HepG2 (cell line): ENCODE data around the gene SLC7A4. TPM values are rescaled to one million over a fixed set of nuclear protein-coding genes. Genes with fewer than 3 reads are reported as not detected.
A peak's percentile ranks its signal among the peaks of the same experiment; 100 is the strongest.

Experiments used
- AGO1 ChIP-seq: fragments of 200-400 bp; formaldehyde crosslinking; IDR thresholded peaks from 2 replicates; pipeline ENCODE4 v1.6.1; 2017; ENCODE audit warnings: mild to moderate bottlenecking, low read depth, low read length, moderate library complexity; ENCODE audit not compliant: poor library complexity, severe bottlenecking
- ATF1 ChIP-seq: IDR thresholded peaks from 2 replicates; pipeline ENCODE4 v1.6.1; 2016; ENCODE audit warnings: mild to moderate bottlenecking, control low read depth
- CAMTA2 ChIP-seq: sonication (generic); formaldehyde crosslinking; IDR thresholded peaks from 2 replicates; pipeline ENCODE4 v1.4.0; 2020; ENCODE audit warnings: mild to moderate bottlenecking, missing genetic modification reagents, borderline replicate concordance
- CBX1 ChIP-seq: IDR thresholded peaks from one replicate; pipeline ENCODE4 v1.6.1; 2016; ENCODE audit warnings: antibody characterized with exemption, low read depth
- CHD4 ChIP-seq: fragments of 200-600 bp; sonication (generic); IDR thresholded peaks from 2 replicates; pipeline ENCODE4 v1.7.0; 2017; ENCODE audit warnings: mild to moderate bottlenecking, low read length, borderline replicate concordance
- HMGA1 ChIP-seq: sonication (generic); formaldehyde crosslinking; conservative IDR thresholded peaks from 2 replicates; pipeline ENCODE4 v1.4.0; 2020; ENCODE audit warnings: missing genetic modification reagents
- MAFK ChIP-seq, 2 experiments: IDR thresholded peaks in 1 of 2; conservative IDR thresholded peaks in 1 of 2; 2 replicates each; pipeline ENCODE4 v1.6.1; 2011; ENCODE audit warnings: improper control_type of control experiment in 2 of 2, low read length in 2 of 2
- SOX5 ChIP-seq: IDR thresholded peaks from 2 replicates; pipeline ENCODE4 v1.6.1; 2016; ENCODE audit warnings: borderline replicate concordance
- SUZ12 ChIP-seq: fragments of 150-350 bp; IDR thresholded peaks from 2 replicates; pipeline ENCODE4 v1.6.1; 2014; ENCODE audit warnings: low read depth, low read length
- TAF1 ChIP-seq: sonication (generic); formaldehyde crosslinking; IDR thresholded peaks from 2 replicates; pipeline ENCODE4 v1.4.0; 2020; ENCODE audit warnings: missing genetic modification reagents
- ZKSCAN5 ChIP-seq: sonication (generic); formaldehyde crosslinking; IDR thresholded peaks from 2 replicates; pipeline ENCODE4 v1.5.1; 2020; ENCODE audit warnings: mild to moderate bottlenecking, missing genetic modification reagents
- ZNF350 ChIP-seq: sonication (generic); formaldehyde crosslinking; IDR thresholded peaks from 2 replicates; pipeline ENCODE4 v1.4.0; 2020; ENCODE audit warnings: mild to moderate bottlenecking, low read depth, missing genetic modification reagents, borderline replicate concordance
- ZNF484 ChIP-seq: sonication (generic); formaldehyde crosslinking; IDR thresholded peaks from 2 replicates; pipeline ENCODE4 v1.5.1; 2020; ENCODE audit warnings: mild to moderate bottlenecking, low read depth, missing genetic modification reagents, borderline replicate concordance
- ZNF616 ChIP-seq: sonication (generic); formaldehyde crosslinking; IDR thresholded peaks from 2 replicates; pipeline ENCODE4 v1.5.0; 2020; ENCODE audit warnings: low read depth, mild to moderate bottlenecking, missing genetic modification reagents
- ZNF629 ChIP-seq: sonication (generic); formaldehyde crosslinking; conservative IDR thresholded peaks from 2 replicates; pipeline ENCODE4 v1.5.0; 2020; ENCODE audit warnings: missing genetic modification reagents
- ZNF709 ChIP-seq: sonication (generic); formaldehyde crosslinking; IDR thresholded peaks from 2 replicates; pipeline ENCODE4 v1.5.0; 2020; ENCODE audit warnings: mild to moderate bottlenecking, missing genetic modification reagents
- ZSCAN9 ChIP-seq: IDR thresholded peaks from 2 replicates; pipeline ENCODE4 v1.6.1; 2016; ENCODE audit warnings: borderline replicate concordance
- polyA plus RNA-seq, 8 experiments: library from polyadenylated mRNA; depleted of rRNA in 3 of 8; stranded (reverse) in 7 of 8; unstranded in 1 of 8; fragments of >200 nt; fragmentation: Illumina TruSeq in 4 of 8; extraction: Trizol in 4 of 8; gene quantifications; 2 replicates each; pipeline versions ENCODE4 v1.2.1 to v1.2.3, GENCODE V29; 2011 to 2016; ENCODE audit warnings: low read depth in 4 of 8, missing spikeins in 1 of 8, mixed read lengths in 1 of 8; ENCODE audit not compliant: insufficient read depth in 1 of 8
- total RNA-seq, 5 experiments: library from RNA; depleted of rRNA; stranded (reverse); fragments of >200 nt; fragmentation: Illumina TruSeq; extraction: Trizol; gene quantifications; 2 replicates each; pipeline ENCODE4 v1.2.3, GENCODE V29; 2016; ENCODE audit warnings: low read depth in 1 of 5
- TF ChIP-seq, protein P1 (sequence below): sonication (generic); IDR thresholded peaks from 2 replicates; pipeline ENCODE4 v1.6.1; 2016; ENCODE audit warnings: low read depth, borderline replicate concordance
- TF ChIP-seq, protein P2 (sequence below): sonication (generic); formaldehyde crosslinking; IDR thresholded peaks from 2 replicates; pipeline ENCODE4 v1.4.0; 2020; ENCODE audit warnings: missing genetic modification reagents, mild to moderate bottlenecking, borderline replicate concordance
- TF ChIP-seq, protein P3 (sequence below): sonication (generic); formaldehyde crosslinking; IDR thresholded peaks from 2 replicates; pipeline ENCODE4 v1.4.0; 2020; ENCODE audit warnings: low read depth, mild to moderate bottlenecking, missing genetic modification reagents
- TF ChIP-seq, protein P4 (sequence below): sonication (generic); formaldehyde crosslinking; IDR thresholded peaks from 2 replicates; pipeline ENCODE4 v1.8.0; 2022; ENCODE audit warnings: missing genetic modification reagents, mild to moderate bottlenecking, inconsistent platforms, borderline replicate concordance

SLC7A4 gene
- total and polyA plus RNA-seq, 2 of the 13 experiments (the other 11 are each of a cell fraction or from before 2014, with no cell fraction given) = not detected

DNA sequence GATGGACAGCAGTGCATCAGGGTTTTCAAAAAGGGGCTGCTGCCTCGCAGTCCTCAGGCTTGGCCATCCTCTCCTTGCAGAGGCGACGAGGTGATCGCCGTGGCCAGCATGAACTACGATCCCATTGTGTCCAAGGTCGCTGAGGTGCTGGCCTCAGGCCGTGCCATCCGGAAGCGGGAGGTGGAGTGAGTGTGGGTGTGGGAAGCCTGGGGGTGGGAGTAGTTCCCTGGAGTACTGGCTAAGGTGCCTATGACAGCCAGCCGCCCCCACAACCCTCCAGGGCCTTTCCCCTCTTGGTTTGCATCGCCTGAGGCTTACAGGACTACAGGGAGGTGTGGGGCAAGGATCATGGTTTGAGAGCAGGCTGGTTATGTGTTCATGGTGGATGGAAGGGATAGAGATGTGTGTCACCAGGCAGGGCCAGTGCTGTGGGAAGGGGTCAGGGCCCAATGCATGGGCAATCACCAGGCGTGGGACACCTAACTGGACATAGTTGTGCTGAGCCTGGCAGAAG, 52.4 kb downstream of the SLC7A4 start (continued):
- TF ChIP-seq, protein P1, sequence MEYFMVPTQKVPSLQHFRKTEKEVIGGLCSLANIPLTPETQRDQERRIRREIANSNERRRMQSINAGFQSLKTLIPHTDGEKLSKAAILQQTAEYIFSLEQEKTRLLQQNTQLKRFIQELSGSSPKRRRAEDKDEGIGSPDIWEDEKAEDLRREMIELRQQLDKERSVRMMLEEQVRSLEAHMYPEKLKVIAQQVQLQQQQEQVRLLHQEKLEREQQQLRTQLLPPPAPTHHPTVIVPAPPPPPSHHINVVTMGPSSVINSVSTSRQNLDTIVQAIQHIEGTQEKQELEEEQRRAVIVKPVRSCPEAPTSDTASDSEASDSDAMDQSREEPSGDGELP = no peak
- no peak for TF ChIP-seq CAMTA2 (CRISPR knock-in tag)
- no peak for TF ChIP-seq HMGA1 (CRISPR knock-in tag)
- TF ChIP-seq SUZ12 = no peak
- no peak for TF ChIP-seq ZNF350 (CRISPR knock-in tag)
- TF ChIP-seq ZKSCAN5 = no peak
- no peak for TF ChIP-seq ZNF484
- TF ChIP-seq ZNF616 = 0 out of 2 replicates have a peak, but pooled peaks have one; percentile 65
- TF ChIP-seq AGO1 = no peak
- TF ChIP-seq TAF1 (CRISPR knock-in tag) = peak; percentile 32; the same call in 1 of the 2 replicates
- no peak for TF ChIP-seq ZNF709 (CRISPR knock-in tag)
- TF ChIP-seq ZSCAN9 (CRISPR knock-in tag) = no peak
- no peak for TF ChIP-seq CHD4
- no peak for TF ChIP-seq ATF1
- TF ChIP-seq CBX1 = no peak
- TF ChIP-seq, protein P2, sequence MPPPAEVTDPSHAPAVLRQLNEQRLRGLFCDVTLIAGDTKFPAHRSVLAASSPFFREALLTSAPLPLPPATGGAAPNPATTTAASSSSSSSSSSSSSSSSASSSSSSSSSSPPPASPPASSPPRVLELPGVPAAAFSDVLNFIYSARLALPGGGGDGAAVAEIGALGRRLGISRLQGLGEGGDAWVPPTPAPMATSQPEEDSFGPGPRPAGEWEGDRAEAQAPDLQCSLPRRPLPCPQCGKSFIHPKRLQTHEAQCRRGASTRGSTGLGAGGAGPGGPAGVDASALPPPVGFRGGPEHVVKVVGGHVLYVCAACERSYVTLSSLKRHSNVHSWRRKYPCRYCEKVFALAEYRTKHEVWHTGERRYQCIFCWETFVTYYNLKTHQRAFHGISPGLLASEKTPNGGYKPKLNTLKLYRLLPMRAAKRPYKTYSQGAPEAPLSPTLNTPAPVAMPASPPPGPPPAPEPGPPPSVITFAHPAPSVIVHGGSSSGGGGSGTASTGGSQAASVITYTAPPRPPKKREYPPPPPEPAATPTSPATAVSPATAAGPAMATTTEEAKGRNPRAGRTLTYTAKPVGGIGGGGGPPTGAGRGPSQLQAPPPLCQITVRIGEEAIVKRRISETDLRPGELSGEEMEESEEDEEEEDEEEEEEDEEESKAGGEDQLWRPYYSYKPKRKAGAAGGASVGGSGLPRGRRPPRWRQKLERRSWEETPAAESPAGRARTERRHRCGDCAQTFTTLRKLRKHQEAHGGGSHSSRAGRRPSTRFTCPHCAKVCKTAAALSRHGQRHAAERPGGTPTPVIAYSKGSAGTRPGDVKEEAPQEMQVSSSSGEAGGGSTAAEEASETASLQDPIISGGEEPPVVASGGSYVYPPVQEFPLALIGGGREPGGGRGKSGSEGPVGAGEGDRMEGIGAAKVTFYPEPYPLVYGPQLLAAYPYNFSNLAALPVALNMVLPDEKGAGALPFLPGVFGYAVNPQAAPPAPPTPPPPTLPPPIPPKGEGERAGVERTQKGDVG (CRISPR knock-in tag) = peak; percentile 74; the same call in 1 of the 2 replicates
- TF ChIP-seq ZNF629 (CRISPR knock-in tag) = no peak; the same call in 1 of the 2 replicates
- TF ChIP-seq, protein P3, sequence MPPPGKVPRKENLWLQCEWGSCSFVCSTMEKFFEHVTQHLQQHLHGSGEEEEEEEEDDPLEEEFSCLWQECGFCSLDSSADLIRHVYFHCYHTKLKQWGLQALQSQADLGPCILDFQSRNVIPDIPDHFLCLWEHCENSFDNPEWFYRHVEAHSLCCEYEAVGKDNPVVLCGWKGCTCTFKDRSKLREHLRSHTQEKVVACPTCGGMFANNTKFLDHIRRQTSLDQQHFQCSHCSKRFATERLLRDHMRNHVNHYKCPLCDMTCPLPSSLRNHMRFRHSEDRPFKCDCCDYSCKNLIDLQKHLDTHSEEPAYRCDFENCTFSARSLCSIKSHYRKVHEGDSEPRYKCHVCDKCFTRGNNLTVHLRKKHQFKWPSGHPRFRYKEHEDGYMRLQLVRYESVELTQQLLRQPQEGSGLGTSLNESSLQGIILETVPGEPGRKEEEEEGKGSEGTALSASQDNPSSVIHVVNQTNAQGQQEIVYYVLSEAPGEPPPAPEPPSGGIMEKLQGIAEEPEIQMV = no peak
- TF ChIP-seq, protein P4, sequence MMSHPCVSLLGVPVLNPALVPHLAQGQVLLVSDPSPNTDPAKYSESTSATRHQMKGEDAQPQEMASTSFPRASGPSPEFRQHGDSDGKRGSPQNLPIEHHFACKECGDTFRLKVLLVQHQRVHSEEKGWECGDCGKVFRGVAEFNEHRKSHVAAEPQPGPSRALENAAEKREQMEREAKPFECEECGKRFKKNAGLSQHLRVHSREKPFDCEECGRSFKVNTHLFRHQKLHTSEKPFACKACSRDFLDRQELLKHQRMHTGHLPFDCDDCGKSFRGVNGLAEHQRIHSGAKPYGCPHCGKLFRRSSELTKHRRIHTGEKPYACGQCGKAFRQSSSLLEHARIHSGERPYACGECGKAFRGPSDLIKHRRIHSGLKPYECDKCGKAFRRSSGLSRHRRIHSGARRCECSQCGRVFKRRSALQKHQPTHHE (CRISPR knock-in tag) = peak; percentile 56; the same call in 1 of the 2 replicates
- peak; percentile 63; the same call in 1 of the 2 replicates for TF ChIP-seq SOX5 (CRISPR knock-in tag)
- TF ChIP-seq MAFK (conservative IDR thresholded peaks at IDR 0.05 in 1 of 2, IDR thresholded peaks at IDR 0.05 in 1 of 2; ENCODE audit: low read length in 2 of 2) = no peak
